Measurements from ENCODE around the gene ACSM4. TPM values are rescaled to one million over a fixed set of nuclear protein-coding genes. Genes with fewer than 3 reads are reported as not detected.

ACSM4 gene
- total and polyA plus RNA-seq, 2 donors (not counting 1 experiment from before 2014, with no cell fraction given), result not detected

GRCh38 chr12:7319930-7320329 lies 16.1 kb downstream of the ACSM4 start:
- no peak overlapping the region for H2AFZ ChIP-seq (ENCODE audit: insufficient read depth, low read depth, low read length, poor library complexity, severe bottlenecking)
- H3K4me2 ChIP-seq (replicated peaks; ENCODE audit: low read depth, low read length, poor library complexity, severe bottlenecking), result no peak overlapping the region
- no peaks in the 10 kb centered on the region for H3K9me3 ChIP-seq (ENCODE audit: control extremely low read depth in 1 of 3, control insufficient read depth in 2 of 3, insufficient read depth in 1 of 3, low read length in 2 of 3)
- H3K79me2 ChIP-seq (ENCODE audit: control insufficient read depth, insufficient read depth, low read length), result no peaks in the 10 kb centered on the region
- no peaks in the 10 kb centered on the region for H3K9me3 Mint-ChIP-seq (ENCODE audit: insufficient read depth)
- no peak overlapping the region for H3K27ac Mint-ChIP-seq
- H3K27ac ChIP-seq (ENCODE audit: low read length in 2 of 2), result no peak overlapping the region
- H3K9ac ChIP-seq (ENCODE audit: low read length), result no peak overlapping the region
- POLR2A ChIA-PET, result no interaction called here
- no peaks in the 10 kb centered on the region for H3K27me3 ChIP-seq (replicated peaks in 1 of 4; ENCODE audit: control extremely low read depth in 1 of 4, control insufficient read depth in 3 of 4, insufficient read depth in 4 of 4, low read length in 3 of 4)
- no CpG with 5 or more reads among the region's 2 CpGs for WGBS (ENCODE audit: insufficient coverage)
- DNase-seq, result no peak
- CTCF ChIA-PET, result no interaction called here
- TF ChIP-seq EZH2 (IDR thresholded peaks at IDR 0.05; ENCODE audit: borderline replicate concordance, insufficient read depth, low read depth, low read length, poor library complexity, severe bottlenecking), result no peak
- no peak for TF ChIP-seq CTCF (IDR thresholded peaks at IDR 0.05)
- H3K4me1 ChIP-seq (ENCODE audit: control insufficient read depth in 2 of 2, insufficient read depth in 2 of 2, low read length in 2 of 2), result no peaks in the 10 kb centered on the region
- no peaks in the 10 kb centered on the region for H4K20me1 ChIP-seq (ENCODE audit: control insufficient read depth, insufficient read depth, low read length, poor library complexity, severe bottlenecking)
- ATAC-seq (ENCODE audit: low read depth), result no peak
- H3K4me3 ChIP-seq (ENCODE audit: control extremely low read depth in 1 of 5, extremely low read depth in 1 of 5, insufficient read depth in 1 of 5, low read depth in 2 of 5, low read length in 4 of 5), result no peak overlapping the region
- intact Hi-C loops (cut with micrococcal nuclease), result no loop called here
- no peaks in the 10 kb centered on the region for H3K4me1 Mint-ChIP-seq
- H3K4me3 Mint-ChIP-seq, result no peak overlapping the region
- H3K27me3 Mint-ChIP-seq, result peaks cover 11% of the 10 kb centered on the region
- no peaks in the 10 kb centered on the region for H3K36me3 ChIP-seq (replicated peaks in 1 of 2; ENCODE audit: control extremely low read depth in 1 of 2, control insufficient read depth in 1 of 2, extremely low read depth in 1 of 2, insufficient read depth in 2 of 2, low read length in 1 of 2)

- Histone ChIP-seq H3K4me1 (ENCODE audit: control insufficient read depth in 2 of 2, insufficient read depth in 2 of 2, low read length in 2 of 2) (no peaks in the 10 kb centered on the region), H2AFZ (ENCODE audit: insufficient read depth, low read depth, low read length, poor library complexity, severe bottlenecking) (no peak overlapping the region), H3K4me3 (ENCODE audit: control extremely low read depth in 1 of 5, extremely low read depth in 1 of 5, insufficient read depth in 1 of 5, low read depth in 2 of 5, low read length in 4 of 5) (no peak overlapping the region), H3K79me2 (ENCODE audit: control insufficient read depth, insufficient read depth, low read length) (no peaks in the 10 kb centered on the region), H3K27ac (ENCODE audit: low read length in 2 of 2) (no peak overlapping the region), H4K20me1 (ENCODE audit: control insufficient read depth, insufficient read depth, low read length, poor library complexity, severe bottlenecking) (no peaks in the 10 kb centered on the region), H3K9me3 (ENCODE audit: control extremely low read depth in 1 of 3, control insufficient read depth in 2 of 3, insufficient read depth in 1 of 3, low read length in 2 of 3) (no peaks in the 10 kb centered on the region), H3K9ac (ENCODE audit: low read length) (no peak overlapping the region), H3K36me3 (replicated peaks in 1 of 2; ENCODE audit: control extremely low read depth in 1 of 2, control insufficient read depth in 1 of 2, extremely low read depth in 1 of 2, insufficient read depth in 2 of 2, low read length in 1 of 2) (no peaks in the 10 kb centered on the region), H3K4me2 (replicated peaks; ENCODE audit: low read depth, low read length, poor library complexity, severe bottlenecking) (no peak overlapping the region), H3K27me3 (replicated peaks in 1 of 4; ENCODE audit: control extremely low read depth in 1 of 4, control insufficient read depth in 3 of 4, insufficient read depth in 4 of 4, low read length in 3 of 4) (no peaks in the 10 kb centered on the region)
- H3K4me1 Mint-ChIP-seq, result no peaks in the 10 kb centered on the region
- no peak for ATAC-seq (ENCODE audit: low read depth)
- CTCF ChIA-PET, result no interaction called here
- H3K4me3 Mint-ChIP-seq, result no peak overlapping the region
- no CpG with 5 or more reads among the region's 2 CpGs for WGBS (ENCODE audit: insufficient coverage)
- H3K9me3 Mint-ChIP-seq (ENCODE audit: insufficient read depth), result no peaks in the 10 kb centered on the region
- intact Hi-C loops (cut with micrococcal nuclease), result no loop called here
- no peak for DNase-seq
- TF ChIP-seq EZH2 (IDR thresholded peaks at IDR 0.05; ENCODE audit: borderline replicate concordance, insufficient read depth, low read depth, low read length, poor library complexity, severe bottlenecking), result no peak
- no peak for TF ChIP-seq CTCF (IDR thresholded peaks at IDR 0.05)
- peaks cover 11% of the 10 kb centered on the region for H3K27me3 Mint-ChIP-seq
- no peak overlapping the region for H3K27ac Mint-ChIP-seq
- POLR2A ChIA-PET, result no interaction called here
Measured at GRCh38 chr12:7321624-7322023, 17.8 kb downstream of the ACSM4 start.
